MM.1S (cell line): Measurements from ENCODE around the gene NOSIP.

Experiments used
- CTCF ChIP-seq: fragments of 300-600 bp; sonication (generic); IDR thresholded peaks from 2 replicates; pipeline ENCODE4 v1.5.1; 2016; ENCODE audit warnings: antibody characterized with exemption, low read length, mixed read lengths
- EZH2 ChIP-seq: fragments of 300-600 bp; sonication (generic); optimal IDR thresholded peaks from 2 replicates; pipeline ENCODE3; 2017; ENCODE audit warnings: low read depth, mild to moderate bottlenecking, antibody characterized with exemption, low read length, mixed read lengths

- TF ChIP-seq CTCF (no peak), EZH2 (no peak)
These were observed 10.0 kb upstream of the NOSIP start for GRCh38 chr19:49590071-49590970.
